ENCODE measurements around the gene NR6A1.

- TF ChIP-seq CTCF (conservative IDR thresholded peaks at IDR 0.05; ENCODE audit: low read depth, low read length) (no peak), EZH2phosphoT487 (IDR thresholded peaks at IDR 0.05; ENCODE audit: borderline replicate concordance, low read length) (no peak)
These were observed 213.2 kb downstream of the NR6A1 start for GRCh38 chr9:124557895-124558294.
